CD4-positive, CD25-positive, alpha-beta regulatory T cell (primary cell): ENCODE results near the gene ZMYM4. TPM values are rescaled to one million over a fixed set of nuclear protein-coding genes. Genes with fewer than 3 reads are reported as not detected.

Source experiments
- ATAC-seq, 2 donors: fragments of 150-1000 bp; cut with Tn5 transposase; one replicate each; pipeline ENCODE4 v1.10.0; 2021; ENCODE audit warnings: low read depth in 2 of 2, moderate number of reproducible peaks in 2 of 2, moderate library complexity in 1 of 2
- DNase-seq, 3 donors: peaks; one replicate each; pipeline versions ENCODE4 v3.0.0 to v3.0.0-alpha.2; 2012 to 2022; ENCODE audit warnings: mixed read lengths in 1 of 3
- H3K27ac ChIP-seq: one replicate; pipeline ENCODE4 v1.7.0; 2013; ENCODE audit warnings: mild to moderate bottlenecking, low read length; ENCODE audit not compliant: insufficient read depth, poor library complexity, severe bottlenecking
- H3K27me3 ChIP-seq: one replicate; pipeline ENCODE4 v1.7.0; 2013; ENCODE audit warnings: low read length; ENCODE audit not compliant: control insufficient read depth, insufficient read depth
- H3K36me3 ChIP-seq: one replicate; pipeline ENCODE4 v1.7.0; 2013; ENCODE audit warnings: mild to moderate bottlenecking, low read length, moderate library complexity; ENCODE audit not compliant: control insufficient read depth, insufficient read depth
- H3K4me1 ChIP-seq: 2 replicates; pipeline ENCODE4 v1.7.0; 2013; ENCODE audit warnings: mild to moderate bottlenecking, low read length; ENCODE audit not compliant: insufficient read depth, control insufficient read depth, poor library complexity, severe bottlenecking
- H3K4me3 ChIP-seq: one replicate; pipeline ENCODE4 v1.7.0; 2013; ENCODE audit warnings: low read depth, mild to moderate bottlenecking, low read length, moderate library complexity
- H3K9me3 ChIP-seq, 2 experiments: 1 replicate in 1 of 2; 2 replicates in 1 of 2; pipeline ENCODE4 v1.7.0; 2013; ENCODE audit warnings: low read length in 2 of 2, mild to moderate bottlenecking in 1 of 2, moderate library complexity in 1 of 2; ENCODE audit not compliant: control insufficient read depth in 2 of 2
- H3K27ac Mint-ChIP-seq, 3 donors: one replicate each; pipeline ENCODE4 v1.8.0; 2020 to 2022; ENCODE audit warnings: mild to moderate bottlenecking in 3 of 3, mixed read lengths in 3 of 3, moderate library complexity in 2 of 3
- H3K27me3 Mint-ChIP-seq: one replicate; pipeline ENCODE4 v1.8.0; 2022; ENCODE audit warnings: mild to moderate bottlenecking, mixed read lengths
- H3K36me3 Mint-ChIP-seq: one replicate; pipeline ENCODE4 v1.8.0; 2020; ENCODE audit warnings: mixed read lengths
- H3K4me1 Mint-ChIP-seq, 4 donors: one replicate each; pipeline ENCODE4 v1.8.0; 2020 to 2022; ENCODE audit warnings: mixed read lengths in 4 of 4, mild to moderate bottlenecking in 1 of 4
- H3K4me3 Mint-ChIP-seq, 4 donors: one replicate each; pipeline ENCODE4 v1.8.0; 2020 to 2022; ENCODE audit warnings: mild to moderate bottlenecking in 4 of 4, mixed read lengths in 4 of 4, moderate library complexity in 3 of 4
- H3K9me3 Mint-ChIP-seq, 7 donors: one replicate each; pipeline ENCODE4 v1.8.0; 2020 to 2022; ENCODE audit warnings: mixed read lengths in 7 of 7, mild to moderate bottlenecking in 3 of 7, moderate library complexity in 2 of 7
- polyA plus RNA-seq, 4 donors: library from polyadenylated mRNA; unstranded; fragments of 300-500 nt; fragmentation: Illumina TruSeq; gene quantifications; one replicate each; pipeline ENCODE4 v1.2.3, GENCODE V29; 2021
- total RNA-seq: library from RNA; stranded (reverse); gene quantifications from one replicate; pipeline ENCODE4 v1.2.3, GENCODE V29; 2022

ZMYM4 gene
- total and polyA plus RNA-seq, 5 donors from 2014 or later = 21.6 to 31.3 (median 26.8) TPM

- Histone ChIP-seq H3K27me3 (no peaks in the 10 kb centered on the region), H3K27ac (no peak overlapping the region), H3K4me1 (no peaks in the 10 kb centered on the region), H3K36me3 (peaks cover 80% of the 10 kb centered on the region), H3K9me3 (no peaks in the 10 kb centered on the region), H3K4me3 (no peak overlapping the region)
- Mint-ChIP-seq H3K27ac (no peak overlapping the region), H3K4me3 (no peak overlapping the region), H3K9me3 (no peaks in the 10 kb centered on the region), H3K27me3 (no peaks in the 10 kb centered on the region), H3K36me3 (peaks cover 10% of the 10 kb centered on the region), H3K4me1 (peaks cover 0 to 16% (median 13%) of the 10 kb centered on the region in 4 donors)
- no peak for ATAC-seq
- DNase-seq = no peak
Measured at GRCh38 chr1:35449334-35450008, 181.0 kb downstream of the ZMYM4 start.

- H3K9me3 ChIP-seq = no peaks in the 10 kb centered on the region
- Mint-ChIP-seq H3K27ac (peak overlapping the region in 2 of 3 donors; percentile 16 to 57), H3K4me1 (peaks cover 0 to 16% (median 13%) of the 10 kb centered on the region in 4 donors), H3K27me3 (no peaks in the 10 kb centered on the region), H3K9me3 (no peaks in the 10 kb centered on the region), H3K36me3 (peaks cover 15% of the 10 kb centered on the region), H3K4me3 (no peak overlapping the region)
- no peaks in the 10 kb centered on the region for H3K27me3 ChIP-seq
- H3K36me3 ChIP-seq = peaks cover 71% of the 10 kb centered on the region
- H3K4me3 ChIP-seq = no peak overlapping the region
- peak; percentile 45 to 77 (median 70) for DNase-seq
- H3K4me1 ChIP-seq = no peaks in the 10 kb centered on the region
- H3K27ac ChIP-seq = no peak overlapping the region
- ATAC-seq = peak; percentile 85 to 87
Measured at GRCh38 chr1:35451125-35451528, 182.6 kb downstream of the ZMYM4 start.

- H3K9me3 Mint-ChIP-seq = no peaks in the 10 kb centered on the region
- Histone ChIP-seq H3K4me3 (no peak overlapping the region), H3K27me3 (no peaks in the 10 kb centered on the region), H3K9me3 (no peaks in the 10 kb centered on the region), H3K36me3 (peaks cover 62% of the 10 kb centered on the region), H3K4me1 (no peaks in the 10 kb centered on the region), H3K27ac (no peak overlapping the region)
- DNase-seq (no peak), ATAC-seq (no peak)
- peak overlapping the region in 1 of 3 donors; percentile 25 for H3K27ac Mint-ChIP-seq
- H3K36me3 Mint-ChIP-seq = peaks cover 15% of the 10 kb centered on the region
- H3K27me3 Mint-ChIP-seq = no peaks in the 10 kb centered on the region
- H3K4me3 Mint-ChIP-seq = no peak overlapping the region
- peaks cover 0 to 16% (median 12%) of the 10 kb centered on the region in 4 donors for H3K4me1 Mint-ChIP-seq
Measured at GRCh38 chr1:35452106-35452774, 183.7 kb downstream of the ZMYM4 start.

- Histone ChIP-seq H3K4me3 (no peak overlapping the region), H3K27ac (no peak overlapping the region), H3K9me3 (no peaks in the 10 kb centered on the region), H3K27me3 (no peaks in the 10 kb centered on the region), H3K4me1 (no peaks in the 10 kb centered on the region), H3K36me3 (peaks cover 57% of the 10 kb centered on the region)
- Mint-ChIP-seq H3K4me1 (peaks cover 0 to 16% (median 12%) of the 10 kb centered on the region in 4 donors), H3K27me3 (no peaks in the 10 kb centered on the region), H3K36me3 (peaks cover 15% of the 10 kb centered on the region), H3K4me3 (no peak overlapping the region), H3K27ac (no peak overlapping the region), H3K9me3 (no peaks in the 10 kb centered on the region)
- ATAC-seq (no peak), DNase-seq (no peak)
Measured at GRCh38 chr1:35453031-35453430, 184.5 kb downstream of the ZMYM4 start.

GRCh38 chr1:35454176-35454575 lies 185.7 kb downstream of the ZMYM4 start:
- Histone ChIP-seq H3K4me3 (no peak overlapping the region), H3K4me1 (no peaks in the 10 kb centered on the region), H3K9me3 (no peaks in the 10 kb centered on the region), H3K27ac (no peak overlapping the region), H3K27me3 (no peaks in the 10 kb centered on the region), H3K36me3 (peaks cover 50% of the 10 kb centered on the region)
- DNase-seq (no peak), ATAC-seq (no peak)
- Mint-ChIP-seq H3K36me3 (peaks cover 19% of the 10 kb centered on the region), H3K4me1 (peaks cover 0 to 16% (median 12%) of the 10 kb centered on the region in 4 donors), H3K27me3 (no peaks in the 10 kb centered on the region), H3K27ac (no peak overlapping the region), H3K9me3 (no peaks in the 10 kb centered on the region), H3K4me3 (no peak overlapping the region)

GRCh38 chr1:35454616-35455015 lies 186.1 kb downstream of the ZMYM4 start:
- no peaks in the 10 kb centered on the region for H3K9me3 Mint-ChIP-seq
- Histone ChIP-seq H3K9me3 (no peaks in the 10 kb centered on the region), H3K27me3 (no peaks in the 10 kb centered on the region), H3K27ac (no peak overlapping the region), H3K4me3 (no peak overlapping the region), H3K36me3 (peaks cover 46% of the 10 kb centered on the region), H3K4me1 (no peaks in the 10 kb centered on the region)
- no peak for ATAC-seq
- no peak overlapping the region for H3K4me3 Mint-ChIP-seq
- DNase-seq = no peak
- H3K36me3 Mint-ChIP-seq = peaks cover 15% of the 10 kb centered on the region
- H3K27me3 Mint-ChIP-seq = no peaks in the 10 kb centered on the region
- peaks cover 0 to 16% (median 12%) of the 10 kb centered on the region in 4 donors for H3K4me1 Mint-ChIP-seq
- peak overlapping the region in 2 of 3 donors; percentile 51 to 60 for H3K27ac Mint-ChIP-seq

GRCh38 chr1:35460796-35461195 lies 192.3 kb downstream of the ZMYM4 start:
- peaks cover 0 to 6% (median 2%) of the 10 kb centered on the region in 7 donors for H3K9me3 Mint-ChIP-seq
- no peak for ATAC-seq
- no peak overlapping the region for H3K27ac ChIP-seq
- H3K4me1 Mint-ChIP-seq = peaks cover 2 to 10% (median 9%) of the 10 kb centered on the region in 4 donors
- no peaks in the 10 kb centered on the region for H3K9me3 ChIP-seq
- no peaks in the 10 kb centered on the region for H3K27me3 Mint-ChIP-seq
- H3K36me3 Mint-ChIP-seq = peaks cover 38% of the 10 kb centered on the region
- no peak overlapping the region for H3K27ac Mint-ChIP-seq
- no peaks in the 10 kb centered on the region for H3K27me3 ChIP-seq
- H3K4me1 ChIP-seq = peaks cover 5% of the 10 kb centered on the region
- no peak overlapping the region for H3K4me3 ChIP-seq
- peaks cover 48% of the 10 kb centered on the region for H3K36me3 ChIP-seq
- DNase-seq = no peak
- H3K4me3 Mint-ChIP-seq = no peak overlapping the region
